Endothelial cell of umbilical vein (primary cell): ENCODE results near the gene ABLIM1. TPM values are rescaled to one million over a fixed set of nuclear protein-coding genes. Genes with fewer than 3 reads are reported as not detected.

Experiments used
- BruUV-seq: library from RNA; stranded (reverse); fragments of 400-500 nt; replicated peaks from 2 replicates; lab custom pipeline; 2021; lab: Mats Ljungman, UMichigan
- CTCF ChIA-PET: fragments of 300-600, 350-600 bp; sonication (Branson Sonifier 250); formaldehyde crosslinking; loops from one replicate; lab custom pipeline; 2021; ENCODE audit warnings: antibody characterized with exemption, inconsistent platforms; lab: Charles Lee
- POLR2A ChIA-PET: fragments of 300-600, 350-600 bp; sonication (Branson Sonifier 250); formaldehyde crosslinking; loops from one replicate; lab custom pipeline; 2021; ENCODE audit warnings: antibody characterized with exemption, inconsistent platforms; lab: Charles Lee
- DNase-seq: peaks from one replicate; pipeline ENCODE4 v3.0.0-alpha.2; 2011; ENCODE audit warnings: low read depth, low spot score
- FAIRE-seq: peaks from 2 replicates; lab custom pipeline; 2011; peaks lifted over from hg19 to GRCh38; lab: Jason Lieb, UNC
- H2AFZ ChIP-seq: 2 replicates; pipeline ENCODE4 v1.6.0; 2012; ENCODE audit warnings: low read depth, low read length, control low read depth, inconsistent platforms
- H3K27ac ChIP-seq: 2 replicates; pipeline ENCODE4 v1.5.1; 2011; ENCODE audit warnings: low read depth, mild to moderate bottlenecking, control low read depth, low read length, moderate library complexity; ENCODE audit not compliant: insufficient read depth
- H3K27me3 ChIP-seq, 2 experiments: 2 replicates each; pipeline versions ENCODE4 v1.6.0 to v1.6.1; 2011; ENCODE audit warnings: low read length in 2 of 2, mixed read lengths in 1 of 2; ENCODE audit not compliant: control insufficient read depth in 2 of 2, insufficient read depth in 2 of 2
- H3K36me3 ChIP-seq, 2 experiments: 2 replicates in 1 of 2; 3 replicates in 1 of 2; pipeline ENCODE4 v1.5.1; 2011; ENCODE audit warnings: low read length in 2 of 2, mild to moderate bottlenecking in 1 of 2, moderate library complexity in 1 of 2; ENCODE audit not compliant: control insufficient read depth in 2 of 2, insufficient read depth in 2 of 2; ENCODE audit errors: extremely low read depth in 1 of 2
- H3K4me1 ChIP-seq: 3 replicates; pipeline ENCODE4 v1.5.1; 2011; ENCODE audit warnings: mild to moderate bottlenecking, low read length; ENCODE audit not compliant: control insufficient read depth, insufficient read depth; ENCODE audit errors: extremely low read depth
- H3K4me2 ChIP-seq: 2 replicates; pipeline ENCODE4 v1.6.1; 2011; ENCODE audit warnings: low read length, control low read depth, mixed read lengths; ENCODE audit not compliant: insufficient read depth
- H3K4me3 ChIP-seq, 3 experiments: fragments of 200-600 bp in 1 of 3; sonication (generic), shearing (Covaris generic) in 1 of 3; replicated peaks in 1 of 3; 2 replicates each; pipeline ENCODE4 v1.5.1; 2011 to 2016; ENCODE audit warnings: control low read depth in 3 of 3, low read length in 3 of 3, mild to moderate bottlenecking in 2 of 3, inconsistent platforms in 1 of 3, low read depth in 1 of 3, moderate library complexity in 1 of 3; ENCODE audit not compliant: insufficient read depth in 1 of 3
- H3K79me2 ChIP-seq: 2 replicates; pipeline ENCODE4 v1.6.0; 2012; ENCODE audit warnings: low read length, inconsistent platforms; ENCODE audit not compliant: control insufficient read depth, insufficient read depth
- H3K9ac ChIP-seq: replicated peaks from 2 replicates; pipeline ENCODE3; 2011; ENCODE audit warnings: low read length, control low read depth; ENCODE audit not compliant: insufficient read depth; ENCODE audit errors: extremely low read depth
- H3K9me1 ChIP-seq: replicated peaks from 3 replicates; pipeline ENCODE4 v1.6.0; 2011; ENCODE audit warnings: mild to moderate bottlenecking, low read length; ENCODE audit not compliant: control insufficient read depth, insufficient read depth; ENCODE audit errors: extremely low read depth
- H3K9me3 ChIP-seq: replicated peaks from 2 replicates; pipeline ENCODE4 v1.5.1; 2012; ENCODE audit warnings: low read length, inconsistent platforms; ENCODE audit not compliant: control insufficient read depth, insufficient read depth
- H4K20me1 ChIP-seq: replicated peaks from 2 replicates; pipeline ENCODE3; 2011; ENCODE audit warnings: mild to moderate bottlenecking, low read length; ENCODE audit not compliant: control insufficient read depth, insufficient read depth; ENCODE audit errors: extremely low read depth
- CTCF ChIP-seq, 2 donors: IDR thresholded peaks; 1 replicate in 1 of 2; 2 replicates in 1 of 2; pipeline ENCODE4 v1.5.1; 2011; ENCODE audit warnings: low read length in 2 of 2, mild to moderate bottlenecking in 2 of 2, moderate library complexity in 2 of 2, control low read depth in 1 of 2, inconsistent platforms in 1 of 2, low read depth in 1 of 2; ENCODE audit not compliant: insufficient read depth in 1 of 2; ENCODE audit errors: extremely low read depth in 1 of 2
- EZH2 ChIP-seq: IDR thresholded peaks from 2 replicates; pipeline ENCODE4 v1.6.1; 2012; ENCODE audit warnings: borderline replicate concordance, low read depth, mild to moderate bottlenecking, moderate library complexity, low read length, inconsistent platforms; ENCODE audit not compliant: severe bottlenecking
- FOS ChIP-seq: IDR thresholded peaks from 2 replicates; pipeline ENCODE4 v1.6.1; 2011; ENCODE audit warnings: mild to moderate bottlenecking, low read length, moderate library complexity, borderline replicate concordance; ENCODE audit not compliant: insufficient read depth
- GATA2 ChIP-seq: IDR thresholded peaks from 2 replicates; pipeline ENCODE4 v1.7.0; 2011; ENCODE audit warnings: low read depth, mild to moderate bottlenecking, moderate library complexity, mixed read lengths, low read length; ENCODE audit not compliant: insufficient read length, insufficient read depth
- JUN ChIP-seq: IDR thresholded peaks from 2 replicates; pipeline ENCODE4 v1.6.1; 2011; ENCODE audit warnings: borderline replicate concordance, low read depth; ENCODE audit not compliant: insufficient read length, insufficient read depth
- MYC ChIP-seq: IDR thresholded peaks from one replicate; pipeline ENCODE4 v1.6.1; 2011; ENCODE audit warnings: mild to moderate bottlenecking, low read depth, low read length
- dilution Hi-C: fragments of 300-500 bp; cut with MboI; formaldehyde crosslinking; loops from one replicate; pipeline ENCODE4 v1.15.0; 2019; ENCODE audit warnings: low sequenced_read_pairs; ENCODE audit not compliant: extremely low pct_ligation_motif_present
- intact Hi-C: fragments of 100-400 bp; cut with micrococcal nuclease; formaldehyde crosslinking; loops from one replicate; pipeline ENCODE4 v1.10.0; 2022
- polyA plus RNA-seq, 4 experiments: library from polyadenylated mRNA; depleted of rRNA in 3 of 4; stranded (reverse) in 3 of 4; unstranded in 1 of 4; fragments of >200 nt; gene quantifications; 2 replicates each; pipeline versions ENCODE4 v1.2.1 to v1.2.3, GENCODE V29; 2011 to 2012; ENCODE audit warnings: missing spikeins in 1 of 4
- total RNA-seq: library from RNA; stranded (reverse); gene quantifications from 2 replicates; pipeline ENCODE4 v1.2.3, GENCODE V29; 2021

ABLIM1 gene
- total and polyA plus RNA-seq, 2 donors (not counting 3 experiments of a cell fraction or from before 2014, with no cell fraction given), result 128 to 235 TPM

- no peaks in the 10 kb centered on the region for H3K9me1 ChIP-seq
- FAIRE-seq (no peak), DNase-seq (no peak)
- no peaks in the 10 kb centered on the region for H3K9me3 ChIP-seq
- no peak overlapping the region for H3K27ac ChIP-seq
- H2AFZ ChIP-seq, result no peak overlapping the region
- CTCF ChIA-PET, result no interaction called here
- no peak overlapping the region for H3K4me2 ChIP-seq
- intact Hi-C loops, result no loop called here
- H3K4me1 ChIP-seq, result peaks cover 13% of the 10 kb centered on the region
- dilution Hi-C loops, result no loop called here
- BruUV-seq, result no TSS peak
- H3K4me3 ChIP-seq, result no peak overlapping the region
- no peak overlapping the region for H3K9ac ChIP-seq
- peaks cover 0 to 18% of the 10 kb centered on the region in 2 experiments for H3K36me3 ChIP-seq
- H3K79me2 ChIP-seq, result no peaks in the 10 kb centered on the region
- TF ChIP-seq GATA2, result no peak
- no peak for TF ChIP-seq CTCF (IDR thresholded peaks at IDR 0.05; ENCODE audit: extremely low read depth in 1 of 2, insufficient read depth in 1 of 2, low read depth in 1 of 2, low read length in 2 of 2)
- TF ChIP-seq FOS, result no peak
- no peak for TF ChIP-seq EZH2
- POLR2A ChIA-PET, result no interaction called here
- H4K20me1 ChIP-seq, result no peaks in the 10 kb centered on the region
- H3K27me3 ChIP-seq, result no peaks in the 10 kb centered on the region
Observed at GRCh38 chr10:114445332-114445731, 212.7 kb downstream of the ABLIM1 start.

GRCh38 chr10:114444819-114445218 lies 213.3 kb downstream of the ABLIM1 start:
- Histone ChIP-seq H3K4me3 (no peak overlapping the region), H3K4me1 (peaks cover 13% of the 10 kb centered on the region), H3K9ac (no peak overlapping the region), H3K27ac (no peak overlapping the region), H4K20me1 (no peaks in the 10 kb centered on the region), H3K9me1 (no peaks in the 10 kb centered on the region), H3K9me3 (no peaks in the 10 kb centered on the region), H3K36me3 (peaks cover 0 to 22% of the 10 kb centered on the region in 2 experiments), H3K4me2 (no peak overlapping the region), H3K27me3 (no peaks in the 10 kb centered on the region), H2AFZ (no peak overlapping the region), H3K79me2 (no peaks in the 10 kb centered on the region)
- intact Hi-C loops, result no loop called here
- DNase-seq (no peak), FAIRE-seq (no peak)
- CTCF ChIA-PET, result no interaction called here
- POLR2A ChIA-PET, result no interaction called here
- TF ChIP-seq GATA2 (no peak), JUN (no peak), MYC (no peak), FOS (no peak), EZH2 (no peak)
- dilution Hi-C loops, result no loop called here
- BruUV-seq, result no TSS peak
